Gastroesophageal sphincter (tissue), 3 donors: ENCODE measurements around the gene SCGB3A1.

ENCODE experiments used
- CTCF ChIP-seq, 4 experiments: fragments of 200-600 bp in 2 of 4; fragments of 450-650 bp in 2 of 4; sonication (generic) in 1 of 4; IDR thresholded peaks; one replicate each; pipeline ENCODE4 v1.5.1; 2017 to 2019; ENCODE audit warnings: antibody characterized with exemption in 4 of 4, mild to moderate bottlenecking in 2 of 4, moderate library complexity in 2 of 4
- POLR2A ChIP-seq, 2 donors: fragments of 450-650 bp; IDR thresholded peaks; one replicate each; pipeline ENCODE4 v1.6.1; 2017; ENCODE audit warnings: antibody characterized with exemption in 2 of 2, mild to moderate bottlenecking in 2 of 2, moderate library complexity in 1 of 2
- POLR2AphosphoS5 ChIP-seq: sonication (generic); formaldehyde crosslinking; IDR thresholded peaks from one replicate; pipeline ENCODE4 v1.6.1; 2017; ENCODE audit warnings: antibody characterized with exemption

- TF ChIP-seq CTCF (IDR thresholded peaks at IDR 0.05) (no peak), POLR2A (IDR thresholded peaks at IDR 0.05) (no peak), POLR2AphosphoS5 (no peak)
Observed at GRCh38 chr5:180555168-180555921, 36.0 kb downstream of the SCGB3A1 start.
